Neural cell (in vitro differentiated cells): ENCODE data around the gene ABCC8. TPM values are rescaled to one million over a fixed set of nuclear protein-coding genes. Genes with fewer than 3 reads are reported as not detected.

Source experiments
- H2AFZ ChIP-seq: fragments of 200-600, 300-800 bp; sonication (generic), shearing (Covaris generic); 2 replicates; pipeline ENCODE4 v1.6.0; 2014; ENCODE audit warnings: low read depth, mild to moderate bottlenecking, antibody characterized with exemption, low read length, moderate library complexity
- H3F3A ChIP-seq: fragments of 200-600 bp; shearing (Covaris generic); 2 replicates; pipeline ENCODE4 v1.6.1; 2016; ENCODE audit warnings: mild to moderate bottlenecking, moderate library complexity, mixed read lengths, antibody characterized with exemption, low read length; ENCODE audit not compliant: insufficient read depth, poor library complexity, severe bottlenecking
- H3K27ac ChIP-seq: fragments of 200-600, 300-800 bp; sonication (generic), shearing (Covaris generic); 2 replicates; pipeline ENCODE4 v1.5.1; 2014; ENCODE audit warnings: mild to moderate bottlenecking, low read length, moderate library complexity
- H3K27me3 ChIP-seq: fragments of 300-800, 200-600 bp; sonication (generic), shearing (Covaris generic); 2 replicates; pipeline ENCODE4 v1.6.0; 2014; ENCODE audit warnings: mild to moderate bottlenecking, low read depth, low read length, moderate library complexity; ENCODE audit not compliant: insufficient read depth
- H3K36me3 ChIP-seq: fragments of 300-800, 200-600 bp; sonication (generic), shearing (Covaris generic); 2 replicates; pipeline ENCODE4 v1.5.1; 2014; ENCODE audit warnings: mild to moderate bottlenecking, antibody characterized with exemption, low read length, moderate library complexity; ENCODE audit not compliant: insufficient read depth
- H3K4me2 ChIP-seq: fragments of 300-800, 200-600 bp; sonication (generic), shearing (Covaris generic); 2 replicates; pipeline ENCODE4 v1.6.0; 2014; ENCODE audit warnings: mild to moderate bottlenecking, low read length
- H3K4me3 ChIP-seq: fragments of 300-800, 200-600 bp; sonication (generic), shearing (Covaris generic); 2 replicates; pipeline ENCODE4 v1.5.1; 2014; ENCODE audit warnings: mild to moderate bottlenecking, low read length, moderate library complexity
- H3K79me2 ChIP-seq: fragments of 200-600 bp; shearing (Covaris generic); replicated peaks from 2 replicates; pipeline ENCODE4 v1.6.0; 2014; ENCODE audit warnings: mild to moderate bottlenecking, low read length, moderate library complexity; ENCODE audit not compliant: insufficient read depth
- H3K9ac ChIP-seq: fragments of 300-800, 200-600 bp; sonication (generic), shearing (Covaris generic); 2 replicates; pipeline ENCODE4 v1.6.1; 2016; ENCODE audit warnings: mild to moderate bottlenecking, low read length, mixed read lengths
- H3K9me2 ChIP-seq: fragments of 200-600 bp; shearing (Covaris generic); 2 replicates; pipeline ENCODE4 v1.6.1; 2016; ENCODE audit warnings: mild to moderate bottlenecking, low read length, mixed read lengths; ENCODE audit not compliant: insufficient read depth
- H3K9me3 ChIP-seq: fragments of 200-600, 300-800 bp; sonication (generic), shearing (Covaris generic); 2 replicates; pipeline ENCODE4 v1.6.1; 2016; ENCODE audit warnings: mild to moderate bottlenecking, mixed run types, low read length, moderate library complexity, mixed read lengths
- H4K20me1 ChIP-seq: fragments of 200-600 bp; shearing (Covaris generic); 2 replicates; pipeline ENCODE4 v1.6.1; 2016; ENCODE audit warnings: mild to moderate bottlenecking, mixed run types; ENCODE audit not compliant: insufficient read depth
- CTCF ChIP-seq: fragments of 450-650 bp; IDR thresholded peaks from 2 replicates; pipeline ENCODE4 v1.5.1; 2014; ENCODE audit warnings: antibody characterized with exemption, mild to moderate bottlenecking, moderate library complexity; ENCODE audit not compliant: poor library complexity, severe bottlenecking
- EP300 ChIP-seq: fragments of 450-650 bp; conservative IDR thresholded peaks from 2 replicates; pipeline ENCODE4 v1.6.1; 2014; ENCODE audit warnings: antibody characterized with exemption, mild to moderate bottlenecking, moderate library complexity; ENCODE audit not compliant: poor library complexity, severe bottlenecking
- EZH2 ChIP-seq: fragments of 200-600, 300-800 bp; shearing (Covaris generic), sonication (generic); IDR thresholded peaks from 2 replicates; pipeline ENCODE4 v1.6.1; 2014; ENCODE audit warnings: antibody characterized with exemption, low read length, borderline replicate concordance, mild to moderate bottlenecking; ENCODE audit not compliant: insufficient read depth, poor library complexity, severe bottlenecking
- MXI1 ChIP-seq: fragments of 450-650 bp; conservative IDR thresholded peaks from 2 replicates; pipeline ENCODE4 v1.6.1; 2014; ENCODE audit warnings: antibody characterized with exemption, mild to moderate bottlenecking; ENCODE audit not compliant: poor library complexity, severe bottlenecking
- POLR2AphosphoS5 ChIP-seq: IDR thresholded peaks from 2 replicates; pipeline ENCODE4 v1.6.1; 2012
- RAD21 ChIP-seq: fragments of 450-650 bp; conservative IDR thresholded peaks from 2 replicates; pipeline ENCODE4 v1.6.1; 2014; ENCODE audit warnings: antibody characterized with exemption, mild to moderate bottlenecking, moderate library complexity
- SMC3 ChIP-seq: fragments of 450-650 bp; conservative IDR thresholded peaks from 2 replicates; pipeline ENCODE4 v1.6.1; 2014; ENCODE audit warnings: antibody characterized with exemption, mild to moderate bottlenecking, moderate library complexity; ENCODE audit not compliant: poor library complexity
- TAF1 ChIP-seq: IDR thresholded peaks from 2 replicates; pipeline ENCODE4 v1.6.1; 2012; ENCODE audit warnings: low read depth
- polyA plus RNA-seq: library from polyadenylated mRNA; depleted of rRNA; stranded (reverse); fragments of >200 nt; gene quantifications from 2 replicates; pipeline ENCODE4 v1.2.3, GENCODE V29; 2014
- TF ChIP-seq, protein P1 (sequence below): IDR thresholded peaks from 2 replicates; pipeline ENCODE4 v1.6.1; 2012; ENCODE audit warnings: borderline replicate concordance

The ABCC8 gene
- polyA plus RNA-seq, 1 donor from 2014 or later, result 13.2 TPM

- Histone ChIP-seq H3K4me2 (no peak overlapping the region), H3K27me3 (no peaks in the 10 kb centered on the region), H3K79me2 (no peaks in the 10 kb centered on the region), H3K4me3 (no peak overlapping the region), H3K27ac (no peak overlapping the region), H2AFZ (no peak overlapping the region), H3F3A (no peaks in the 10 kb centered on the region), H3K9me3 (no peaks in the 10 kb centered on the region), H4K20me1 (no peaks in the 10 kb centered on the region), H3K9me2 (no peaks in the 10 kb centered on the region), H3K9ac (no peak overlapping the region), H3K36me3 (no peaks in the 10 kb centered on the region)
- TF ChIP-seq TAF1 (no peak), EZH2 (no peak), CTCF (no peak), POLR2AphosphoS5 (no peak), MXI1 (no peak), SMC3 (no peak), RAD21 (no peak), EP300 (no peak)
- TF ChIP-seq, protein P1, sequence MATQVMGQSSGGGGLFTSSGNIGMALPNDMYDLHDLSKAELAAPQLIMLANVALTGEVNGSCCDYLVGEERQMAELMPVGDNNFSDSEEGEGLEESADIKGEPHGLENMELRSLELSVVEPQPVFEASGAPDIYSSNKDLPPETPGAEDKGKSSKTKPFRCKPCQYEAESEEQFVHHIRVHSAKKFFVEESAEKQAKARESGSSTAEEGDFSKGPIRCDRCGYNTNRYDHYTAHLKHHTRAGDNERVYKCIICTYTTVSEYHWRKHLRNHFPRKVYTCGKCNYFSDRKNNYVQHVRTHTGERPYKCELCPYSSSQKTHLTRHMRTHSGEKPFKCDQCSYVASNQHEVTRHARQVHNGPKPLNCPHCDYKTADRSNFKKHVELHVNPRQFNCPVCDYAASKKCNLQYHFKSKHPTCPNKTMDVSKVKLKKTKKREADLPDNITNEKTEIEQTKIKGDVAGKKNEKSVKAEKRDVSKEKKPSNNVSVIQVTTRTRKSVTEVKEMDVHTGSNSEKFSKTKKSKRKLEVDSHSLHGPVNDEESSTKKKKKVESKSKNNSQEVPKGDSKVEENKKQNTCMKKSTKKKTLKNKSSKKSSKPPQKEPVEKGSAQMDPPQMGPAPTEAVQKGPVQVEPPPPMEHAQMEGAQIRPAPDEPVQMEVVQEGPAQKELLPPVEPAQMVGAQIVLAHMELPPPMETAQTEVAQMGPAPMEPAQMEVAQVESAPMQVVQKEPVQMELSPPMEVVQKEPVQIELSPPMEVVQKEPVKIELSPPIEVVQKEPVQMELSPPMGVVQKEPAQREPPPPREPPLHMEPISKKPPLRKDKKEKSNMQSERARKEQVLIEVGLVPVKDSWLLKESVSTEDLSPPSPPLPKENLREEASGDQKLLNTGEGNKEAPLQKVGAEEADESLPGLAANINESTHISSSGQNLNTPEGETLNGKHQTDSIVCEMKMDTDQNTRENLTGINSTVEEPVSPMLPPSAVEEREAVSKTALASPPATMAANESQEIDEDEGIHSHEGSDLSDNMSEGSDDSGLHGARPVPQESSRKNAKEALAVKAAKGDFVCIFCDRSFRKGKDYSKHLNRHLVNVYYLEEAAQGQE, result no peak
Measured at GRCh38 chr11:17445240-17445795, 31.3 kb downstream of the ABCC8 start.

DNA sequence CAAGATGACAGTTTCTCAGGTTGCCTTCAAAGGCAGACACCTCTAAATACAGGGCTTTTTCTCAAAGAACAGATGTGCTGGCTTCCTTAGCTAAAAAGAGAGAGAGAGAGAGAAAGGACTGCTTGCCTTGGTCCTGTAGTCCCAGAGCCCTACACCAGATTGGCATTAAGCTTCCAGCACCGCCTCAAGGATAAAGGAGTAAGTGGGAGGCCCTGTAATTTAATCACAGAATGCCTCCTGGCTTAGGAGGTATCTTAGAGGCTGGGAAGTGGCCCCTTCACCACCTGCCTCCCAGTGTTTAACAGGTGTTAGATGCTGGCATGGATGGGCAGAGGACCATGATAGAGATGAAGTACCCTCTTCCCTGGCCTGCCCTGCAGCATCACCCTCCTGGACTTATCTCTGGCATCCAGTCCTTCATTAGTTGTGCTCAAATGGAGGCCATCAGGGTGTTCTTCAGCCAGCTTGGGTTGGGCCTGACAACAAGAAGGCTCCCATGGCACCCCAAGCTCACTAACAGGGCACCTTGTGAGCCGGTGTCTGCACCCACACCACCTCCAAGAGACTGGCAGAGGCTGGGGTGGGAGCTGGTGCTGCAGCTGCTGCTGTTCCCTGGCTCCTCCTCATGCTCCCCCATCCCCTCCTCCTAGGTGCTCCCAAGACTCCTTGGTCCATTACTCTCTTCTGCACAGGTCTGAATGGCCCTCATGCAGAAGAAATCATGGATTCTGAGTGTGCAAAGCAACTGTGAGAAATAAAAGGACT, 32.5 kb downstream of the ABCC8 start:
- TF ChIP-seq TAF1, result no peak
- no peak for TF ChIP-seq MXI1
- H3K4me2 ChIP-seq, result no peak overlapping the region
- no peak overlapping the region for H2AFZ ChIP-seq
- no peaks in the 10 kb centered on the region for H3K79me2 ChIP-seq
- no peak overlapping the region for H3K4me3 ChIP-seq
- no peaks in the 10 kb centered on the region for H4K20me1 ChIP-seq
- H3F3A ChIP-seq, result no peaks in the 10 kb centered on the region
- H3K9me2 ChIP-seq, result no peaks in the 10 kb centered on the region
- no peaks in the 10 kb centered on the region for H3K36me3 ChIP-seq
- H3K9ac ChIP-seq, result peak overlapping the region; percentile 11
- peak overlapping the region; percentile 29 for H3K27ac ChIP-seq
- H3K9me3 ChIP-seq, result no peaks in the 10 kb centered on the region
- H3K27me3 ChIP-seq, result no peaks in the 10 kb centered on the region
